Measurements from ENCODE around the gene MYF5.

Gene MYF5

GRCh38 chr12:80756875-80757274 is 40.2 kb downstream of the MYF5 start:
- no peaks in the 10 kb centered on the region for H3K79me2 ChIP-seq (ENCODE audit: control insufficient read depth, insufficient read depth, low read length)
- no peak overlapping the region for H3K27ac ChIP-seq (ENCODE audit: low read depth, low read length)
- no peak overlapping the region for H2AK5ac ChIP-seq (ENCODE audit: low read length)
- H3K4me3 ChIP-seq (ENCODE audit: low read length), result no peak overlapping the region
- no peaks in the 10 kb centered on the region for H3K27me3 ChIP-seq (ENCODE audit: insufficient read depth, low read length, poor library complexity)
- no peak overlapping the region for H3K18ac ChIP-seq (ENCODE audit: low read length)
- no peaks in the 10 kb centered on the region for H3K4me1 ChIP-seq (ENCODE audit: control insufficient read depth, low read depth, low read length)
- no peak overlapping the region for H2BK15ac ChIP-seq (replicated peaks; ENCODE audit: low read depth)
- H3K36me3 ChIP-seq (ENCODE audit: control insufficient read depth, insufficient read depth, low read length), result no peaks in the 10 kb centered on the region
- no peak for DNase-seq
- no peak overlapping the region for H3K9ac ChIP-seq (ENCODE audit: low read length)
- H3K4ac ChIP-seq (ENCODE audit: low read depth, low read length), result no peak overlapping the region
- H4K8ac ChIP-seq (ENCODE audit: low read depth, low read length), result no peak overlapping the region
- no peak overlapping the region for H3K4me2 ChIP-seq (ENCODE audit: low read length)
- no peaks in the 10 kb centered on the region for H3K79me1 ChIP-seq (ENCODE audit: low read length)
- H4K5ac ChIP-seq (ENCODE audit: low read length), result no peak overlapping the region
- no peak overlapping the region for H2BK120ac ChIP-seq (ENCODE audit: low read depth, low read length)
- no peak overlapping the region for H3K56ac ChIP-seq (ENCODE audit: low read length)
- H3K23ac ChIP-seq (ENCODE audit: low read length), result no peak overlapping the region
- no peak overlapping the region for H2BK5ac ChIP-seq (ENCODE audit: low read length)
- no CpG with 5 or more reads among the region's 1 CpG for WGBS (ENCODE audit: extremely low coverage, insufficient coverage, low lambda C conversion rate)

DNA sequence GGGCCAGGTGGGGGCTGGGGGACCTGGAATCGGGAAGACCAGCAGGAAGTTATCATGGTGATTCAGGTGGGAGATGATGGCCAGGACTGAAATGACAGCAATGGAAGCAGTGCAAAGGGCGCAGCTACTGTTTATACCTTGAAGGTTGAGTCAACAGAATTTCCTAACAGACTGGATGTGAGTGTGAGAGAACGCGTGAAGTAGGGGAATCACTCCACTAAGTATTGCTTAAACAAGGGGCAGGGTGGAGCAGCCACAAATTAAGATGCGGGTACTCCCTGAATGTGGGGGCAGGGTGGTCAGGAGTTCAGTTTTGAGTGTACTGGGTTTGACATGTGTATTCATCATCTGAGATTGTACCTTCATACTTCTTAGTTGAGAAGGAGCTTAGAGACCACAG is 45.1 kb downstream of the MYF5 start:
- H2AK5ac ChIP-seq (ENCODE audit: low read length), result no peak overlapping the region
- H3K79me2 ChIP-seq (ENCODE audit: control insufficient read depth, insufficient read depth, low read length), result no peaks in the 10 kb centered on the region
- DNase-seq, result no peak
- H3K79me1 ChIP-seq (ENCODE audit: low read length), result no peaks in the 10 kb centered on the region
- no peak overlapping the region for H2BK5ac ChIP-seq (ENCODE audit: low read length)
- H3K36me3 ChIP-seq (ENCODE audit: control insufficient read depth, insufficient read depth, low read length), result no peaks in the 10 kb centered on the region
- H3K27me3 ChIP-seq (ENCODE audit: insufficient read depth, low read length, poor library complexity), result no peaks in the 10 kb centered on the region
- no peak overlapping the region for H3K56ac ChIP-seq (ENCODE audit: low read length)
- no peak overlapping the region for H4K5ac ChIP-seq (ENCODE audit: low read length)
- no peak overlapping the region for H3K4me3 ChIP-seq (ENCODE audit: low read length)
- no peak overlapping the region for H3K4me2 ChIP-seq (ENCODE audit: low read length)
- H4K8ac ChIP-seq (ENCODE audit: low read depth, low read length), result no peak overlapping the region
- no peak overlapping the region for H2BK120ac ChIP-seq (ENCODE audit: low read depth, low read length)
- no peak overlapping the region for H3K18ac ChIP-seq (ENCODE audit: low read length)
- H3K9ac ChIP-seq (ENCODE audit: low read length), result no peak overlapping the region
- H3K4ac ChIP-seq (ENCODE audit: low read depth, low read length), result no peak overlapping the region
- no CpG with 5 or more reads among the region's 5 CpGs for WGBS (ENCODE audit: extremely low coverage, insufficient coverage, low lambda C conversion rate)
- H3K27ac ChIP-seq (ENCODE audit: low read depth, low read length), result no peak overlapping the region
- no peak overlapping the region for H3K23ac ChIP-seq (ENCODE audit: low read length)
- H3K4me1 ChIP-seq (ENCODE audit: control insufficient read depth, low read depth, low read length), result no peaks in the 10 kb centered on the region
- H2BK15ac ChIP-seq (replicated peaks; ENCODE audit: low read depth), result no peak overlapping the region

DNA sequence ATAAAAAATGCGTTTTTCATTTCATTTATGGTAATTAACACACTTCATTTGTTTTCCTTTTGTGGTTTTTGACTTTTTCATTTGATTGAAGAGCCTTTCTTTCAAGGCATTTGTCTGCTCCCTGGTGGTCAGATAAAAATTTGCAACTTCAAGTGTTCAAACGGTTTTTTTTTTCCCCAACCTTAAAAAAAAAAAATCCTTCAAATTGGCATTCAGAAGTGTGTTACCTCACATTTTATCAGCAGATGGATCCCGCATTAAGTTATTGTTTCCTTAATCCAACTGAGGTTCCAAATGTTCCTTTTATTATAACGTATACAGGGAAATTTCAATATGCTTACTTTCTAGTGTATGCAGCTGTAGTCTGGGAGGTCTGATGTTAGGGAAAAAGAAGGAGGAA is 47.2 kb downstream of the MYF5 start:
- Histone ChIP-seq H3K79me1 (ENCODE audit: low read length) (no peaks in the 10 kb centered on the region), H3K4me3 (ENCODE audit: low read length) (no peak overlapping the region), H3K36me3 (ENCODE audit: control insufficient read depth, insufficient read depth, low read length) (no peaks in the 10 kb centered on the region), H3K18ac (ENCODE audit: low read length) (no peak overlapping the region), H3K23ac (ENCODE audit: low read length) (no peak overlapping the region), H2BK5ac (ENCODE audit: low read length) (no peak overlapping the region), H3K27me3 (ENCODE audit: insufficient read depth, low read length, poor library complexity) (no peaks in the 10 kb centered on the region), H3K27ac (ENCODE audit: low read depth, low read length) (no peak overlapping the region), H4K8ac (ENCODE audit: low read depth, low read length) (no peak overlapping the region), H3K4me2 (ENCODE audit: low read length) (no peak overlapping the region), H2BK120ac (ENCODE audit: low read depth, low read length) (no peak overlapping the region), H3K4ac (ENCODE audit: low read depth, low read length) (no peak overlapping the region), H3K4me1 (ENCODE audit: control insufficient read depth, low read depth, low read length) (no peaks in the 10 kb centered on the region), H2AK5ac (ENCODE audit: low read length) (no peak overlapping the region), H3K79me2 (ENCODE audit: control insufficient read depth, insufficient read depth, low read length) (no peaks in the 10 kb centered on the region), H2BK15ac (replicated peaks; ENCODE audit: low read depth) (no peak overlapping the region), H3K56ac (ENCODE audit: low read length) (no peak overlapping the region), H4K5ac (ENCODE audit: low read length) (no peak overlapping the region), H3K9ac (ENCODE audit: low read length) (no peak overlapping the region)
- peak; percentile 60 for DNase-seq
- no CpG with 5 or more reads among the region's 4 CpGs for WGBS (ENCODE audit: extremely low coverage, insufficient coverage, low lambda C conversion rate)

DNA sequence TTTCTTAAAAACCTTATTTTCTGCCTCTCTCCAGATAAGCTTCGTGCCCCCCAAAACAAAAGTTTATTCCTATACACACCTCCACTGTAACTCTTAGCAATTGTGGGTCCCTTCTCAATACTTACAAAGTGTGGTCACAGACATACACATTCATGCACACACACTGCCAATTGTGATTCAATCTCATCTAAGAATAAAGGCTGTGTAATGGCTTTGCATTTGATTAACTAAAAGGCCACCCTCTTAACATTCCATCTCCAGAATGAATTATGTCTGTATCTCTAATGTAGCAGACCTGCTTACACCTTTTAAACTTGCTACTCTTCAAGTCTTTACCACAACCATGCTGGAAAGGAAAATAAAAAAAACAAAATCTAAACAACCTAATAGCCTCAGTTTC is 49.5 kb downstream of the MYF5 start:
- WGBS (ENCODE audit: extremely low coverage, insufficient coverage, low lambda C conversion rate), result 100% methylated on average over 1 of the region's 1 CpG
- H3K4ac ChIP-seq (ENCODE audit: low read depth, low read length), result no peak overlapping the region
- H4K8ac ChIP-seq (ENCODE audit: low read depth, low read length), result no peak overlapping the region
- no peak overlapping the region for H4K5ac ChIP-seq (ENCODE audit: low read length)
- H2BK15ac ChIP-seq (replicated peaks; ENCODE audit: low read depth), result no peak overlapping the region
- H3K18ac ChIP-seq (ENCODE audit: low read length), result no peak overlapping the region
- no peak for DNase-seq
- no peak overlapping the region for H3K56ac ChIP-seq (ENCODE audit: low read length)
- H3K9ac ChIP-seq (ENCODE audit: low read length), result no peak overlapping the region
- H3K4me2 ChIP-seq (ENCODE audit: low read length), result no peak overlapping the region
- no peak overlapping the region for H2BK120ac ChIP-seq (ENCODE audit: low read depth, low read length)
- H2BK5ac ChIP-seq (ENCODE audit: low read length), result no peak overlapping the region
- no peaks in the 10 kb centered on the region for H3K79me1 ChIP-seq (ENCODE audit: low read length)
- H3K4me1 ChIP-seq (ENCODE audit: control insufficient read depth, low read depth, low read length), result no peaks in the 10 kb centered on the region
- no peak overlapping the region for H3K27ac ChIP-seq (ENCODE audit: low read depth, low read length)
- no peaks in the 10 kb centered on the region for H3K36me3 ChIP-seq (ENCODE audit: control insufficient read depth, insufficient read depth, low read length)
- H3K23ac ChIP-seq (ENCODE audit: low read length), result no peak overlapping the region
- no peaks in the 10 kb centered on the region for H3K79me2 ChIP-seq (ENCODE audit: control insufficient read depth, insufficient read depth, low read length)
- no peaks in the 10 kb centered on the region for H3K27me3 ChIP-seq (ENCODE audit: insufficient read depth, low read length, poor library complexity)
- H2AK5ac ChIP-seq (ENCODE audit: low read length), result no peak overlapping the region
- no peak overlapping the region for H3K4me3 ChIP-seq (ENCODE audit: low read length)

DNA sequence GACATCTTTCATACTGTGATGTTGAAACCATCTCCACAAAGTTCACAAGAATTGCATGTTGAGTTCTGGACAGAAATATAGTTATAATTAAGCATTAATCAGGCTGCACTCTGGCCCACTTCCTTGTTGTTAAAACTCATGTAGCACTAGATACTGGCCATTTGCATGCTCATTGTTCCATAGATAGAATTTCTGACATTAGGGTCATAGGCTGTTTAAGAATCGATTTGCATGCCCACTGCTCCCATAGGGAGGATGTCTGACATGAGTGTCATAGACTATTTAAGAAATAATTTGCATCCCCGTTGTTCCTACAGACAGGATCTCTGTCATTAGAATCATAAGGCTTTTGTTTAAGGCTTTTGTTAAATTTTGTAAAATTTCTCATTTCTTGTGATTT is 50.2 kb downstream of the MYF5 start:
- H3K27ac ChIP-seq (ENCODE audit: low read depth, low read length), result no peak overlapping the region
- no peak overlapping the region for H3K4me2 ChIP-seq (ENCODE audit: low read length)
- no peaks in the 10 kb centered on the region for H3K36me3 ChIP-seq (ENCODE audit: control insufficient read depth, insufficient read depth, low read length)
- no peak overlapping the region for H2AK5ac ChIP-seq (ENCODE audit: low read length)
- H3K18ac ChIP-seq (ENCODE audit: low read length), result no peak overlapping the region
- H3K56ac ChIP-seq (ENCODE audit: low read length), result no peak overlapping the region
- no peak overlapping the region for H4K8ac ChIP-seq (ENCODE audit: low read depth, low read length)
- H3K79me1 ChIP-seq (ENCODE audit: low read length), result no peaks in the 10 kb centered on the region
- no peak overlapping the region for H3K9ac ChIP-seq (ENCODE audit: low read length)
- no peak for DNase-seq
- no peak overlapping the region for H3K4me3 ChIP-seq (ENCODE audit: low read length)
- no CpG with 5 or more reads among the region's 2 CpGs for WGBS (ENCODE audit: extremely low coverage, insufficient coverage, low lambda C conversion rate)
- no peak overlapping the region for H3K4ac ChIP-seq (ENCODE audit: low read depth, low read length)
- H3K23ac ChIP-seq (ENCODE audit: low read length), result no peak overlapping the region
- no peaks in the 10 kb centered on the region for H3K79me2 ChIP-seq (ENCODE audit: control insufficient read depth, insufficient read depth, low read length)
- no peaks in the 10 kb centered on the region for H3K4me1 ChIP-seq (ENCODE audit: control insufficient read depth, low read depth, low read length)
- H4K5ac ChIP-seq (ENCODE audit: low read length), result no peak overlapping the region
- no peak overlapping the region for H2BK15ac ChIP-seq (replicated peaks; ENCODE audit: low read depth)
- no peak overlapping the region for H2BK120ac ChIP-seq (ENCODE audit: low read depth, low read length)
- no peaks in the 10 kb centered on the region for H3K27me3 ChIP-seq (ENCODE audit: insufficient read depth, low read length, poor library complexity)
- H2BK5ac ChIP-seq (ENCODE audit: low read length), result no peak overlapping the region
